Upper lobe of left lung (tissue), 4 donors: ENCODE results near the gene FKBP5.

Experiments
- CTCF ChIP-seq, 6 experiments: fragments of 450-650 bp in 4 of 6; fragments of 200-600 bp in 2 of 6; sonication (generic) in 2 of 6; IDR thresholded peaks; one replicate each; pipeline ENCODE4 v1.5.1; 2016 to 2019; ENCODE audit warnings: antibody characterized with exemption in 6 of 6
- EP300 ChIP-seq, 4 donors: sonication (generic); formaldehyde crosslinking; IDR thresholded peaks; one replicate each; pipeline ENCODE4 v1.5.1; 2017; ENCODE audit warnings: antibody characterized with exemption in 4 of 4, control low read depth in 2 of 4
- POLR2A ChIP-seq, 4 donors: fragments of 450-650 bp; IDR thresholded peaks; one replicate each; pipeline ENCODE4 v1.5.1; 2016 to 2017; ENCODE audit warnings: antibody characterized with exemption in 4 of 4, mild to moderate bottlenecking in 2 of 4
- POLR2AphosphoS5 ChIP-seq, 2 donors: sonication (generic); formaldehyde crosslinking; IDR thresholded peaks; one replicate each; pipeline ENCODE4 v1.5.1; 2017; ENCODE audit warnings: antibody characterized with exemption in 2 of 2

- TF ChIP-seq POLR2AphosphoS5 (IDR thresholded peaks at IDR 0.05), result no peak
- no peak for TF ChIP-seq CTCF (IDR thresholded peaks at IDR 0.05)
- no peak for TF ChIP-seq POLR2A (IDR thresholded peaks at IDR 0.05)
- TF ChIP-seq EP300 (IDR thresholded peaks at IDR 0.05), result no peak
Observed at GRCh38 chr6:35635601-35636597, 52.8 kb downstream of the FKBP5 start.
